Large intestine (tissue), 12 donors: ENCODE results near the gene OR2A14. TPM values are rescaled to one million over a fixed set of nuclear protein-coding genes. Genes with fewer than 3 reads are reported as not detected.

Source experiments
- DNase-seq, 2 donors: peaks; one replicate each; pipeline versions ENCODE4 v3.0.0 to v3.0.0-alpha.2; 2013
- H3K27ac ChIP-seq: one replicate; pipeline ENCODE4 v1.5.1; 2013; ENCODE audit warnings: low read length
- H3K27me3 ChIP-seq: 2 replicates; pipeline ENCODE4 v1.6.1; 2013; ENCODE audit warnings: low read length; ENCODE audit not compliant: control insufficient read depth, insufficient read depth
- H3K36me3 ChIP-seq: 2 replicates; pipeline ENCODE4 v1.6.1; 2013; ENCODE audit warnings: low read length; ENCODE audit not compliant: control insufficient read depth, insufficient read depth
- H3K4me1 ChIP-seq: one replicate; pipeline ENCODE4 v1.6.1; 2013; ENCODE audit warnings: low read length; ENCODE audit not compliant: control insufficient read depth, insufficient read depth
- H3K4me3 ChIP-seq: one replicate; pipeline ENCODE4 v1.5.1; 2013; ENCODE audit warnings: low read length
- H3K9me3 ChIP-seq: one replicate; pipeline ENCODE4 v1.6.1; 2013; ENCODE audit warnings: mild to moderate bottlenecking, low read depth, low read length, moderate library complexity; ENCODE audit not compliant: control insufficient read depth
- WGBS: methylation state at CpG from one replicate; pipeline ENCODE4 v1.1.5; 2013; ENCODE audit warnings: low lambda C conversion rate; ENCODE audit not compliant: insufficient coverage; 5-methylcytosine and 5-hydroxymethylcytosine counted together
- long read RNA-seq, 11 donors: transcript quantifications; one replicate each; lab custom pipeline, GENCODE V29; 2026
- polyA plus RNA-seq: library from polyadenylated mRNA; unstranded; fragments of 120-200 nt; gene quantifications from one replicate; pipeline ENCODE4 v1.2.1, GENCODE V29; 2013

OR2A14 gene, protein sequence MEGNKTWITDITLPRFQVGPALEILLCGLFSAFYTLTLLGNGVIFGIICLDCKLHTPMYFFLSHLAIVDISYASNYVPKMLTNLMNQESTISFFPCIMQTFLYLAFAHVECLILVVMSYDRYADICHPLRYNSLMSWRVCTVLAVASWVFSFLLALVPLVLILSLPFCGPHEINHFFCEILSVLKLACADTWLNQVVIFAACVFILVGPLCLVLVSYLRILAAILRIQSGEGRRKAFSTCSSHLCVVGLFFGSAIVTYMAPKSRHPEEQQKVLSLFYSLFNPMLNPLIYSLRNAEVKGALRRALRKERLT
- polyA plus RNA-seq: 0.07 TPM
- long read RNA-seq, donor 1: 0 reads
- long read RNA-seq, donor 2: 0 reads
- long read RNA-seq, donor 3: 0 reads
- long read RNA-seq, donor 4: 0 reads
- long read RNA-seq, donor 5: 0 reads
- long read RNA-seq, donor 6: 0 reads
- long read RNA-seq, donor 7: 0 reads
- long read RNA-seq, donor 8: 0 reads
- long read RNA-seq, donor 9: 0 reads
- long read RNA-seq, donor 10: 0 reads
- long read RNA-seq, donor 11: 0 reads

- H3K4me3 ChIP-seq: no peak within 1 kb of the TSS
Measured at GRCh38 chr7:144122876-144123275, at the start of gene OR2A14. Gene OR2A14 (plus strand): TSS chr7:144123176. CDS start chr7:144129113, 5,937 bp downstream.

DNA sequence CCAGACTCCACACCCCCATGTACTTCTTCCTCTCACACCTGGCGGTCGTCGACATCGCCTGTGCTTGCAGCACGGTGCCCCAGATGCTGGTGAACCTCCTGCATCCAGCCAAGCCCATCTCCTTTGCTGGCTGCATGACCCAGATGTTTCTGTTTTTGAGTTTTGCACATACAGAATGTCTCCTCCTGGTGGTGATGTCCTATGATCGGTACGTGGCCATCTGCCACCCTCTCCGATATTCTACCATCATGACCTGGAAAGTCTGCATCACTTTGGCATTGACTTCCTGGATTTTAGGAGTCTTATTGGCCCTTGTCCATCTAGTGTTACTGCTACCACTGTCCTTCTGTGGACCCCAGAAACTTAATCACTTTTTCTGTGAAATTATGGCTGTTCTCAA is 48.6 kb upstream of the OR2A14 start:
- no peaks in the 10 kb centered on the region for H3K4me1 ChIP-seq
- no peak overlapping the region for H3K4me3 ChIP-seq
- H3K27ac ChIP-seq: no peak overlapping the region
- DNase-seq: no peak
- H3K9me3 ChIP-seq: no peaks in the 10 kb centered on the region
- no CpG with 5 or more reads among the region's 8 CpGs for WGBS
- H3K36me3 ChIP-seq: no peaks in the 10 kb centered on the region
- H3K27me3 ChIP-seq: peaks cover 2% of the 10 kb centered on the region

More at GRCh38 chr7:144122876-144123275, at the start of gene OR2A14:
- Histone ChIP-seq H3K27ac (no peak within 1 kb of the TSS), H3K9me3 (no peaks in the 10 kb centered on the region), H3K4me1 (no peaks in the 10 kb centered on the region), H3K27me3 (no peaks in the 10 kb centered on the region), H3K36me3 (no peaks in the 10 kb centered on the region)
- WGBS: 100% methylated on average over 1 of the region's 1 CpG
- no peak for DNase-seq

- H3K27ac ChIP-seq: no peak within 1 kb of the TSS
- no peak for DNase-seq
- H3K27me3 ChIP-seq: no peaks in the 10 kb centered on the region
- H3K36me3 ChIP-seq: no peaks in the 10 kb centered on the region
- no CpG with 5 or more reads among the region's 2 CpGs for WGBS
- no peak within 1 kb of the TSS for H3K4me3 ChIP-seq
- H3K9me3 ChIP-seq: no peaks in the 10 kb centered on the region
- no peaks in the 10 kb centered on the region for H3K4me1 ChIP-seq
Measured at GRCh38 chr7:144085978-144086377, 37.0 kb upstream of the OR2A14 start, which contains the start of gene OR2A12. Gene OR2A12 (plus strand): TSS chr7:144086278. CDS start chr7:144095108, 8,830 bp downstream.

DNA sequence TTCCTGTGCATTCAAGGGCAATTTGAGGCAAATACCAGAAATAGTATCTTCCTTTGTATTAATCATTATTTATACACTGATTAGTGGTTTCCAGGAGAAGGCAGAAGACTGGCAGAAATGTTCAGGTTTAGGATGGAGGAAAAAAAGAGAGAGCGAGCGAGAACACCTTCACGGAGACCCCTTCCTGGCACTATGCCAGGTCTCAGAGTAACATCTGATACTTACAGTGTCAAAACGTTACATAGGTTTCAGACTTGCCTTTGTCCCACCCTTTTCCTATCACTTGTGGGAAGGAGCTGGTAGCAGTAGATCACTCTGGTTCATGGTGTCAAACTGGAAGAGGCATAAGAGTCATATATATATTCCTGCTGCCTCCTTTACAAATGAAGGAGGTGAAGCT is 36.2 kb upstream of the OR2A14 start:
- H3K4me1 ChIP-seq: no peaks in the 10 kb centered on the region
- H3K27ac ChIP-seq: no peak overlapping the region
- H3K4me3 ChIP-seq: no peak overlapping the region
- no CpG with 5 or more reads among the region's 4 CpGs for WGBS
- H3K27me3 ChIP-seq: no peaks in the 10 kb centered on the region
- no peak for DNase-seq
- no peaks in the 10 kb centered on the region for H3K36me3 ChIP-seq
- no peaks in the 10 kb centered on the region for H3K9me3 ChIP-seq

- WGBS: 100% methylated on average over 1 of the region's 1 CpG
- Histone ChIP-seq H3K36me3 (no peaks in the 10 kb centered on the region), H3K4me3 (no peak overlapping the region), H3K27ac (no peak overlapping the region), H3K27me3 (no peaks in the 10 kb centered on the region), H3K9me3 (no peaks in the 10 kb centered on the region), H3K4me1 (no peaks in the 10 kb centered on the region)
- no peak for DNase-seq
Measured at GRCh38 chr7:144087230-144087629, 35.7 kb upstream of the OR2A14 start.

GRCh38 chr7:144090667-144091066 is 32.3 kb upstream of the OR2A14 start:
- H3K36me3 ChIP-seq: no peaks in the 10 kb centered on the region
- H3K27ac ChIP-seq: no peak overlapping the region
- H3K4me1 ChIP-seq: no peaks in the 10 kb centered on the region
- no CpG with 5 or more reads among the region's 3 CpGs for WGBS
- H3K27me3 ChIP-seq: no peaks in the 10 kb centered on the region
- H3K9me3 ChIP-seq: no peaks in the 10 kb centered on the region
- H3K4me3 ChIP-seq: no peak overlapping the region
- DNase-seq: no peak

GRCh38 chr7:144098776-144099175 is 24.2 kb upstream of the OR2A14 start:
- H3K4me3 ChIP-seq: no peak overlapping the region

GRCh38 chr7:144100607-144101006 is 22.4 kb upstream of the OR2A14 start:
- H3K4me3 ChIP-seq: no peak overlapping the region
- no peaks in the 10 kb centered on the region for H3K27me3 ChIP-seq
- no peaks in the 10 kb centered on the region for H3K9me3 ChIP-seq
- H3K36me3 ChIP-seq: no peaks in the 10 kb centered on the region
- WGBS: 50% methylated on average over 1 of the region's 3 CpGs
- no peak overlapping the region for H3K27ac ChIP-seq
- no peaks in the 10 kb centered on the region for H3K4me1 ChIP-seq
- no peak for DNase-seq

More at GRCh38 chr7:144098776-144099175, 24.2 kb upstream of the OR2A14 start:
- no peaks in the 10 kb centered on the region for H3K36me3 ChIP-seq
- no peak overlapping the region for H3K27ac ChIP-seq
- no peak for DNase-seq
- H3K27me3 ChIP-seq: no peaks in the 10 kb centered on the region
- H3K9me3 ChIP-seq: no peaks in the 10 kb centered on the region
- H3K4me1 ChIP-seq: no peaks in the 10 kb centered on the region

DNA sequence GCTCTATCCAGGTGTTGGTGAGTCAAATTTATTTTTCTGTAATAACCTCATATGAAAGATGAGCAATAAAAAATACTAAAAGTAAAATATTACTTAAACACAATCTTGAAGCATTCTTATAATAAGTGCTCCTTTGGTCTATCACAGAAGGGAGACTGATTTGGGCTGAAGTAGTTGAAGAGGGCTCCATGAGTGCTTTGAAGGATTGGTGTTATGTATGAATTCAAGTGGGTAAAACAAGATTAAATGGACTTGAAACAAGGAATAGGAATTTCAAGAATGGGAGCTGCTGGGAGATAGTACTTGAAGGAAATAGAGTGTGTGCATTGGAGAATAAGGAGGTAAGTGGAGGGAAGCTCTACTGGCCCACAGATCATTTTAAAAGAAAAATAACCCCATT is 20.9 kb upstream of the OR2A14 start:
- no peaks in the 10 kb centered on the region for H3K36me3 ChIP-seq
- no peak overlapping the region for H3K27ac ChIP-seq
- DNase-seq: no peak
- no peaks in the 10 kb centered on the region for H3K27me3 ChIP-seq
- H3K9me3 ChIP-seq: no peaks in the 10 kb centered on the region
- no peaks in the 10 kb centered on the region for H3K4me1 ChIP-seq
- H3K4me3 ChIP-seq: no peak overlapping the region

GRCh38 chr7:144105211-144105610 is 17.8 kb upstream of the OR2A14 start:
- no peaks in the 10 kb centered on the region for H3K36me3 ChIP-seq
- no peaks in the 10 kb centered on the region for H3K4me1 ChIP-seq
- H3K9me3 ChIP-seq: no peaks in the 10 kb centered on the region
- no peaks in the 10 kb centered on the region for H3K27me3 ChIP-seq
- DNase-seq: no peak
- no peak overlapping the region for H3K27ac ChIP-seq
- H3K4me3 ChIP-seq: no peak overlapping the region

DNA sequence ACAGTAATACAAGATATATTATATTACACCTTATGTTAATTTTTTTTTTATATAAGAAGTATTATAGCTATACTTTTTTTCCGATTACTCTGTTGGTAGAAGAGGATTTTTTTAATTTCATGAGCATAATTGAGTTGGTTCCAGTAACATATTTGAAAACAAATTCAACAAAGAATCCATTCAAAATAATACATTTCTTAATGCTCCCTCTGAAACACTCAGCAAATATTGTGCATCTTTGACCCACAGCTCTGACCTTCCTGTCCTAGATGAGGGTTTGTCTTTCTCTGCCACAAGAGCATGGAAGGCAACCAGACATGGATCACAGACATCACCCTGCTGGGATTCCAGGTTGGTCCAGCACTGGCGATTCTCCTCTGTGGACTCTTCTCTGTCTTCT is 13.7 kb upstream of the OR2A14 start, which contains the start of gene OR2A2:
TSS of gene OR2A2 (plus strand) at position 301 of the 400 bp plus-strand sequence. CDS start at position 301, 0 bp downstream.
- no peaks in the 10 kb centered on the region for H3K27me3 ChIP-seq
- H3K9me3 ChIP-seq: no peaks in the 10 kb centered on the region
- no peak within 1 kb of the TSS for H3K4me3 ChIP-seq
- no peak within 1 kb of the TSS for H3K27ac ChIP-seq
- no peaks in the 10 kb centered on the region for H3K36me3 ChIP-seq
- no peaks in the 10 kb centered on the region for H3K4me1 ChIP-seq
- no peak for DNase-seq
- WGBS: 83% methylated on average over 1 of the region's 2 CpGs
